ENCODE results near the gene CCDC188. TPM values are rescaled to one million over a fixed set of nuclear protein-coding genes. Genes with fewer than 3 reads are reported as not detected.

CCDC188 gene
- total RNA-seq, 1 donor from 2014 or later, result not detected

DNA sequence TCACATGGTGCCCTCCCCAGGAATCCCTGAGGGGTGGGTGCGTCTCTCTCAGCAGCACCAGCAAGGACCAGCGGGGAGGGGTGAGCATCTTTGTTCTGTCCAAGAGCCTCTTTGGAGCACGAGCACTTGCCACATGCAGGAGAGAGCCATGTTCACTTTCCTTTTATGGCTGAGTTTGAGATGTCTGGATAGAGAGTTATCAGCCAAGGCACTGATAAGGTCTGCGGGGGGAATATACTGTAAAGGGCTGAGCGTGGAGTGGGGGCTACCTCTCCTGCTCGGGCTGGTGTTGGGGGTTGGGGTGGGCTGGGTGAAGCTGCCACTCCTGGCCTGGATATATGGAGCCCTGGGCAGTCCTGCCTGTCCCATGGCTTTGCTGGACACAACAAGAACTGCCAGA lies 34.9 kb upstream of the CCDC188 start:
- ATAC-seq, result no peak
- DNase-seq (ENCODE audit: low spot score), result no peak

DNA sequence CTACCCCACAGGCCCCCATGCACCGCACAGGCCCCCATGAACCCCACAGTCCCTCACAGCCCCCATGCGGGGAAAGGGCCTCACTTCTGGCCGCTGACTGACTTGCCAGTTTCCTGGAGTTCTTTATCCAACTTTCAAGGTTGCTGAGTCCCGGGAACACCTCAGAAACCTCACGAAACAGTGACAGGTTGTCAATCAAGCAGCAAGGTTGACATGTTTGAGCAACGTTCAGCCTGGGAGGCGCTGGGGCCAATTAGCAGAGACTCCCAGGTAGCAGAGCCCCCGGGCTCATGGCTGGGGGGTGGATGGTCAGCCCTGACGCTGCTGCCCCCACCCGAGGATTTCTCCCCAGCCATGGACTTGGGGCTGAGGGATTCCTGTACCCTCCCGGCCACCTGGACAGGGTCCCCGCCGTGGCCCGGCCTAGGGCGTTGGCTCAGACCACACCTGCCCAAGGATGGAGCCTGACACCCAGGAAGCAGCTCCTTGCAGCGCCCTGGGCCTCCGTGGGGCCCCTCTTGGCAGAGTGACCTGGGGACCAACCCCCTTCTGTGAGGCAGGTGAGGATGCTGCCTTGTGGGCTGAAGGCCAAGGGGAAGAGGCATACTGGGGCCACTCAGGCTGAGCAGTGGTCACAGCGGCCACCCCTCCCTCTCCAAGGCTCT lies 33.8 kb upstream of the CCDC188 start:
- no peak for DNase-seq (ENCODE audit: low spot score)
- no peak for ATAC-seq

DNA sequence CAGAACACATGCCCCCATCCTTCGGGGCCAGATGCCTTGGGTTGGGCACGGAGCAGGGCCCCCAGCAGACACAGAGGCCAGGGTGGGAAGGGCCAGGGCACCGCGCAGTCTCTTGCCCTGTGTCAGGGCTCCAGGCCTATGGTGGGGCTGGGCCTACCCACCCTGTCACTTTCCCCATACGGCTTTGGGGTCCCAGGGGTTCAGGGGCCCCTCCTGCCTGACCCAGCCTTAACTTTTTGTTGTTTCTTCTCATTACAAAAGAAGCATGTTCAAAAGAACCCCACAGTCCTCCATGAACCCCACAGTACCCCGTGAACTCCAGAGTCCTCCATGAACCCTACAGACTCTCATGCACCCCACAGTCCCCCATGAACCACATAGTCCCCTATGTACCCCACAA lies 33.0 kb upstream of the CCDC188 start:
- no peak for ATAC-seq
- DNase-seq (ENCODE audit: low spot score), result no peak

DNA sequence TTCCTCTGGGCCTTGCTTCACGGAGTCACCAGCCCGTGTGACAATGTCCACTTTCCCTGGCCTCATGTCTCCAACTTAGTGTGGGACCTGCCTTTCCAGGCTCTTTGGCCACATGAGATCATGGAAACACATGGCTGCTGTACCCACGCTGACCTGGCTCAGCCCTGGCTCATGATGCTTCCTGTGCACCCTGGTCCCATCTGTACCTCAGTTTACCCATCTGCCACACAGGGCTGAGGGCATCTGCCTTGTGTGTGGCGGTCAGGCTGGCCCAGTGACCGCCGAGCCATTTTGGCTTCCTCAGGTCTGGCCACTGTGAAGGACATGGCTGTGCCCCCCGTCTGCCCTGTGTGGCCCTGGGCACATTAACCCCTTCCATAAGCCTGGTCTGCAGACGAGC lies 32.2 kb upstream of the CCDC188 start:
- ATAC-seq, result no peak
- no peak for DNase-seq (ENCODE audit: low spot score)

DNA sequence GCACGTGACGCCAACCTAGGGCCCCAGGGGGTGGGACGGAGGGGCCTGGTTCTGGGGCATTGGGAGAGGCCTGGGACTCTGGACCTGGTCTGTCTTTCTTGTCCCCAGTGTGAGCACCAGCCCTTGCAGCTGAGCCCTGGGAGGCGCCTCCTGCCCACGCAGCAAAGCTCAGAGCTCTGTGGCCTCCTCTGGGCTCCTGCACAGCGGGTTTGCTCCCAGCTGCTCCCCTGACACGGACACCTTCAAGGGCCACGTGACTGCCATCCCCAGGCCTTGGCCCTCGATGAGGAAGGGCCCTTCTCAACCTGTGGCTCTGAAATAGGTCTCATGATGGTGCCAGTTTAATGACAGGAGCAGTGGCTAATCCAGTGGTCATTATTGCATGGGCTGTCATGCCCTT lies 31.5 kb upstream of the CCDC188 start:
- no peak for ATAC-seq

DNA sequence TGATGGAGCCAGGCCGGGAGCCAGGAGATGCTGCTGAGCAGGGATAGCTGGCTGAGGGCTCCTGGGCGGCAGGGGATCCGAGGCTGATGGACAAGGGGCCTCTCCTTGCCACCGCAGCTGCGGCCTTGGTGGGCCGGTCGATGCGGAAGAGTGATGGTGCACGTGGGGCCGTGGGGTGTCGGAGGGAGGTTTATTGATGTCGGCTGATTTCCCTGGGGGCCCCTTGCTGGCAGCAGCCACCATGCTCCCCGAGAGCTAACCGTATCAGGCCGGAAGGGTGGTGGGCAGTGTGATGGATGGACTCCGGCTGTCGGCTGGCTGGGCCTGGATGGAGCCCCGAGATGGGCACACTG lies 31.0 kb upstream of the CCDC188 start:
- DNase-seq (ENCODE audit: low spot score), result no peak
- no peak for ATAC-seq

More for the DNA sequence above, 31.5 kb upstream of the CCDC188 start:
- no peak for DNase-seq (ENCODE audit: low spot score)

DNA sequence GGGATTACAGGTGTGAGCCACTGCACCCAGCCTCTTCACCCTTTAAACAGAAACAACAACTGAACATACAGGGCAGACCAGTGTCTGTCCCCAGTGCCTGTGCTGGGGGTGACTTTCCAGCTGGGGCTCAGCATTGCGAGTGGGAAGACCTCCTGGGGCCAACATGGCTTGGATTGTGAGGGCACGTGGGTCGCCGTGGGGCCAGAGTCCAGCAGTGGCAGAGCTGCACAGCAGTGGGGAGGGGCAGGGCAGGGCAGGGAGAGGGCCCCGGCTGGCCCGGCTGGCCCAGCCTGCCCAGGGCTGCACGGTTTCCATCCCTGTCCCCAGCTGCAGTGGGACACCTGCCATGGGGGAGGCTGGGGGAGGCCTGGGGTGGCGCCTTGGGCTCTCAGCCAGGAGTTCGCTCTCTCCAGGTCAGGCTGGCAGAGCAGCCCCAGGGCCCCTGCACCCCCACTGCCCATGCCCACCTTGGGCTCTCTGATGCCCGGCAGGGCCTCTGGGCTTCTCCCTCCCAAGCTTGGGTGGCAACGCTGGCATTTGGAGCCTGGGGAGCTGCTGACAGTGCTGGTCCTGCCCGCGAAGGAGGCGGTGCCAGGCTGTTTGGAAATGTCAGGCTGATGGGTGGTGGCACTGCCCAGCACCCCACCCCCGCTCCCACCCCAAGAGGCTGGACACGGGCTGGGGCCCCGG lies 30.5 kb upstream of the CCDC188 start:
- ATAC-seq, result peak; percentile 89
- DNase-seq (ENCODE audit: low spot score), result peak; percentile 79

DNA sequence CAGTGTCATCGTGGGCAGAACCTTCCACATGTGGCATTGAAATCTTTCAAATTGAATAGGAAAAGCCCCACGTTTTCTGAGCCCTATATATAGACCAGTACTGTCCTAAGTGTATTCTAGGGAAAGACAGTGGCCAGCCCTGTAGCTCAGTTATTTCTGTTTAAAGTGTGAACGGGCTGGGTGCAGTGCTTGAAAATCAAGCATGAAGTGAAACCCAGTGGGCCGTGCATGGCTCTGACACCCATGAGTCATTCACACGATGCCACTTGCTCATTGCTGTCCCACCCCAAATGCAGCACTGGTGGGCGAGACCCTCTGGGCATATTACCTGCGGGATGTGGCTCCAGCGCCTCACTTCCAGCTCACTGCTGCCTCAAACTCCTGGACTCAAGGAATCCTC lies 29.8 kb upstream of the CCDC188 start:
- DNase-seq (ENCODE audit: low spot score) (no peak), ATAC-seq (no peak)

DNA sequence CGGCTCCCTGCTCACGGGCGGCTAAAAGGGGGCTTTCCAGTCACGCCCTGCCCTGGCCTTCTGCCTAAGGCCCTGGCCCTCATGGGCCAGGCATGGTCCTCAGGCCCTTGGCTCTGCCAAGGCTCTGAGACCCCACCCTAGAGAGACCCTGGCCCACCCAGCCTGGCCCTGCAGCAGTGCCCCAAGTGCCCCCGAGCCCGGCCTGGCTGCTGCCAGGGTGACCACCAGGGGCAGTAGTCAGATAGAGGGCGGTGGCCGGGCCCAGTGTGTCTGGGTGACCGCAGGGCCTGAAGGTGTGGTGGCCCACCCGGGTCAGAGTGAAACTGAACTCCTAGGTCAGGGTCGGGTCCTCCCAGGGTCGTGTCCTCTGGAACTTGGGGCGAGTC lies 29.4 kb upstream of the CCDC188 start:
- no peak for ATAC-seq
- DNase-seq (ENCODE audit: low spot score), result no peak

DNA sequence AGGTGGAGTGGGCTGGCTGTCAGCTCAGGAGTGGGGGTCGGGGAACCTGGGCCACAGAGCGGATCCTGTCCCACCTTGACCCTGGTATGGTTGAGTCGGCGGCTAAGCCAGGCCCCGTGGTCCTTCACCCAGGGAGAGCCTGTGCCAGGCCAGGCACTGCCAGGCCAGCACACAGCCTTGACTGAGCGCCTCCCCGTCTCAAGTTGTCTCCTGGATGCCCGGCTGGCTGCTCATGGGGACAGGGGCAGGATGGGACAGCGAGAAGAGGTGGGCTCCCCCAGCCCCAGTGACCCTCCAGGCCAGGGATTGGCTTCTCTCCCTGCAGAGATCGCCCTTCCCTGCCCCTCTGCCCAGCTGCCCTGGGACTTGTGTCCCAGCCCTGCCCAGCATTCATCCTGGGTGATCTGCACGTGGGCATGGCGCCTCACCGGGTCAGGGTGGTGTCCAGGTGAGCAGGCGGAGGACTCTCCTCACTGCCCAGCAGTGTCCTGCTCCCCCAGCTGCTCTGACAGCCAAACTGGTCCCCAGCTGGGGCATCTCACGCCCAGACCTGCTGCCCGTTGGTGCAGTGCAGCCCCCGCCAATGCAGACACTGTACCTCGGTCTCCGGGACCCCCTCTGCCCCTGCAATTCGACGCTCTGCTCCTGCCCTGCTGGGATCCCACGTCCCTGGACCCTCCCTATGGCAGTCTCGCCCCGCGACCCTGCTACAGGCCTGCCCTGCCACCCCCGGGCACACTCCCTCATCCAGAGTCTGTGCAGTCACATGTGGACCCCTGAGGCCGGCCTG lies 28.8 kb upstream of the CCDC188 start:
- DNase-seq (ENCODE audit: low spot score) (no peak), ATAC-seq (peak; percentile 11)

DNA sequence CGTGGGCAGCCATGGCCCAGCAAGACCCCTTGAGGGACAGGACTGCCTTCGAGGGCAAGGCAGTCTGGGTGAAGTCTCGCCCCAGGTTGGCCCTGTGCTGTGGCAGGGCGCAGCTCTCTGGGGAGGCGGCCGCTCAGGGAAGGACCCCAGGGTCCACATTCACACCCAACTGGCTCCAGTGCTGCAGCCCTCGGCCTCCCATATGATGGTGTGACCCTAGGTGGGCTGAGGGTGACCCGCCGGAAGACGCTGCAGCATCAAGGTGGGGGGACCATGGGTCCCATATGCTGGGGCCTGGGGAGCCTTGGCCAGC lies 28.0 kb upstream of the CCDC188 start:
- DNase-seq (ENCODE audit: low spot score) (no peak), ATAC-seq (no peak)

DNA sequence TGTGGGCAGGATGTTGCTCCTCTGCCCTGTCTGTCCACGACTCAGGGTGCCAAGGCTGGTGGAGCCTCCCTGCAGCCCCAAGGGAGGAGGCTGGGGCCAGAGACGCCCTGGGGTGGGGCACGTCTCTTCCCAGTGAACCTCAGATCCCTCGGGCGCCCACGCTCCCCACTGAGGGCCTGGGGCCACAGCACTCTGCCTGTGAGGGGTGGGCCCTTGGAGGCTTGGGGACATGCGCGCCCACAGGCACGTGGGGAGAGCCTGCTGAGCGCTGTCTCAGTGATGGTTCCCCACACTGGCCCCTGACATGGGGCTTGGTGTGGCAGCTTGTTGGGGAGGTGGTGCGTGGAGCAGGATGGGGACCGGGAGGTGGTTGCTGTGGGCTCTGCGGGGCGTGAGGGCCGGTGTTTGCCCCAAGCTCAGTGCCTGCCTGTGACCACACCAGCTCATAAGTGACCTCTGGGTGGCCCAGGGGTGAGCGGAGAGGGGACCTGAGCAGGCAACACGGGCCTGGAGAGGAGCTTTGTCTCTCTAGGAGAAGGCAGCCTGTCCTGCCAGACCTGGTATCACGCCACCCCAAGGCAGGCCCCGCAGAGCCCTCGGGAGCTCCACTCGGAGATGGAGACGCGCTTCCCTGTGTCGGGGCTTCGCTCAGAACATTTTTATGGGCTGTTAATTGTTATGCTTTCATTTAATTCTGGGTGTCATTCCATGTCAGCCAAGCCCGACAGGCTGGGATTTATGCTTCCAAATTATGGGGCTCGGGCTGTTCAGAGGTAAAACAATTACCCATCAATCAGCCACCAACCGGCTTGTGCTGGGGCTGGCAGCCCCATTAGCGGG lies 27.4 kb upstream of the CCDC188 start:
- DNase-seq (ENCODE audit: low spot score) (no peak), ATAC-seq (no peak)

DNA sequence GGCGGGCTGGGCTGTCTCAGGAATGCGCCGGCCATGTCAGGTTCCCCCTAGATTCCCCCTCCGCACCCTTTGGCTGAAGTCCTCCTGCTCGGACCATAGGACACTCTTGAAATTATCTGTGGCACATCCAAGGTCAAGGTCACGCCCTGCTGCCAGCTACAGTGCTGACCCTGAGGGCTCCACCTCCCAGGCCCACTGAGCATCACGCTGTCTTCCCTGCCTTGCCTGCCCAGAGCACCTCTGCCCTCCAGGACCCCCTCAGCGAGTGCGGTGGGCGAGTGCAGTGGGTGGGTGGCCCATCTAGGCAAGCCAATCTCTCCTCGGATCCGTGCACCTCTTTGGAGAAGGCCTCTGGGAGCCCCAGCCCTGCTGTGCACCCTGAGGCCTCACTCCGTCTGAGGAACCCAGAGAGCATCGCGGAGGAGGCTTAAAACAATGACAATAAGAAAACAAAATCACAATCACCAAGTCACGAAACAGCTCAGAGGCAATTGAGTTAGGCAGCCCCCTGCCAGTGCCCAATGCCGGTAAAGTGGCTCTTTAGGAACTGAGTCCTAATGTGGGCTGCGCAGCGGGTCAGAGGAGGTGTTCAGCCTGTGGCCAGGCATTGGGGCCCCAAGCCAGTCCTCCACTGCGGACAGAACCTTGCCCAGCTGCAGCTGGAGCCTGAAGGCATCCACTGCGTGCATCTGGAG lies 26.5 kb upstream of the CCDC188 start:
- ATAC-seq, result no peak
- DNase-seq (ENCODE audit: low spot score), result no peak

DNA sequence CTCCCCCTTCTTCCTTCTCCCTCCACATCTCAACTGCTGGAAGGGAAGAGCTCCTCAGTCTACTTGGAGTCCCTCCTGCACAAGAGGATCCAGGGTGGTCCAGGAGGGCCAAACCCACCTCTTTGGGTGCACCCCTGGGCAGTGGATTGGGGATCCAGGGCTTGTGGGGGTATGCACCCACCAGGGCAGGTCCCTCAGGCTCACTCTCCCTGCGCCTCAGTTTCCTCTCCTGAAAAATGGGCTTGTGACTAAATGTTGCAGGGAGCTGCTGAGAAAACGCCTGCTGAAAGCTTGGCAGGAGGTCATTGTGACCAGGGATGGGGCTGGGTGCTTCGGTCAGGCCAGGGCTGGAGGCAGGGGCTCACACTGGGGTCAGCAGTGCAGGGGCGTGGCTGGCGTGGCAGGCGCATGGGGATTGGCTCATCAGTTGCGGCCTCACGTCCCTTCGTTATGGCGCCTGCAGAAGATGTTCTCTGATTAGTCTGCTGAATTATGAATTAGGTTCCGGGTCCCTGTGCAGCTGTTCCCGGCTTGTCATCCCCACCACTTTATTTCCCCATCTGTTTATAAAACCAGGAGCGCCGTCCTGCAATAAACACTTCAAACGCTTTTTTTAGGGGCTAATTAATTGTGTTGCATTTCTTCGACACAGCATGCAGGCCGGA lies 25.7 kb upstream of the CCDC188 start:
- ATAC-seq, result no peak
- no peak for DNase-seq (ENCODE audit: low spot score)

DNA sequence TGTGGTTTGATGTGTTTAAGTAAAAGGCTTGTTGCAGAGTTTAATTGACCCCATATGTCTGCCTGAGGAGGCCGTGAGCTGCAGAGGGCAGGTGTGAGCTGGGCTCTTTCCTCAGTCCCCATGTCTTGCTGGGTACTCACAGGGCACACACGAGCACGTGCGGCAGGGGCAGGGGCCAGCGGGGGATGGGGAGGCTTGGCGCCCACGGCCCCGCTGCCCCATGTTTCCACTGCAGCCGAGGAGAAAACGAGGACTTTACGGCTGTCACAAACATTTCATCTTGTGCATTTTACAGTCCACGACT lies 24.7 kb upstream of the CCDC188 start:
- ATAC-seq (peak; percentile 40), DNase-seq (ENCODE audit: low spot score) (no peak)

DNA sequence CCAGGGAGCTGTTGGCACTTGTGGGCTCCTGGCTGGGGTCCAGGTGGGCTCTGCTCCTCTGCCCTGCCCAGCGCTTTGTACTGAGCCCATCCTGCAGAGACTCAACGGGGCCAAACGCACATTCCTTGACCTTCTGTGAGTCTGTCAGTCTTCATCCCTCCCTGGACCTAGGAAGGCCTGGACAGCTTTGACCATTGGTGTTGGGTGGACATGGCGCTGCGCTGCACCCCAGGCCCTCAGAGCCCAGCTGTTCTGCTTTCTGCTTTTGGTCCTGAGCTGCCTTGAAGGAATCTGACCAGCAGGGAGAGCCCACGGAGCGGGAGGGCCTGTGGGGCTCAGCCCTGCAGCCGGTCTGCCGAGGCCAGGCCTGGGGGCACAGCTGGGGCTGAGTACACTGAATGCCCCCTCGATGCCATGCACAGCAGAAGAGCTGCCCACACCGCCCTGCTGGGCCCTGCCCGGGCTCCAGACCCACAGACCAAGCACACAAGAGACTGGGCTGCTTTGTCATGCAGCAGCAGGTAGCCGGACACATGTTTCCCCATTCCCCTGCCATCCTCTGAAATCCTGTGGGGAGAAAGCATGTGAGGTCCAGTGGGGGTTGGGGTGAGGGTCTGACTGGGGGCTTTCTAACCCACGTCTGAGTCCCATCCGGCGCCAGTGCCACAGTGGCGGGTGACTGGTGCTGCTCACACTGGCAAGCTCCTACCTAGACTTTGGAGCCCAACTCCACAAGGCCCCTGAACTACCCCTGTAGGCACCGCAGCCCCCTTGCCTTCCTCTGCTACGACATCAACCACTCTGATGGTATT lies 24.1 kb upstream of the CCDC188 start:
- DNase-seq (ENCODE audit: low spot score), result no peak
- peak; percentile 62 for ATAC-seq

DNA sequence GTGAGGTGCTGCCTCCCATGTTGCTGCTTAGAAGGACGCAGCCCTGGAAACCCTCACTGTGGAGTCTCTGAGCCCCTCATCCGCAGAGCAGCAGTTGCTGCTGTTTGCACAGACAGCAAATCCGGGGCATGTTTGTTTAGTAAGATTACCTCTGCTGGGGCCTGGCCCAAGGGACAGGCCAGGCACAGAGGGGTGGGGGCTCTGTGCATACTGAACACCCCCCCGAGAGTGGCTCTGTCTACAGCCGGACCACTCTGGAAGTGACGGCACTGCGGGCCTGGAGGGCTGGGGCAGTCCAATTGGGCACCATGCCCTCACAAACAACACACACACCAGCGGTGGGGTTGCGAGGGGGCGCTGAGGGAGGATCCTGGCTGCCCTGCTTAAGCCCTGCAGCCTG lies 22.9 kb upstream of the CCDC188 start:
- DNase-seq (ENCODE audit: low spot score) (no peak), ATAC-seq (peak; percentile 54)

DNA sequence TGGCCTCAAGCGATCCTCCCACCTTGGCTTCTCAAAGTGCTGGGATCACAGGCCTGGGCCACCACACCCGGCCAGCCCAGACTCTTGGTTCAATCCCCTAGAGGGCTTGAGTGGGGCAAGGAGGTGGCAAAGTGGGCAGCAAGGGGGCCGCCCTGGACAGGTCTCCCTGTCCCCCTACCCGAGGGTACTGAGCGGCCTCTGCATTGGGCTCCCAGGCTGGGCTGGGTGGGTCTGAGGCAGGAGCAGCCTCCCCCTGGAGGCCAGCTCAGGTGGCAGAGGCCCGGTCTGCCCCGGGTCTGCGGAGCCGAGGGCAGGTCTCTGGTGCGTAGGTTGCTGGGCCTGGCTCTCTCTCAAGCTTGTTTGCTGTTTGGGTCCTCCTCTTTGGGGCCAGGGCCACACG lies 22.4 kb upstream of the CCDC188 start:
- peak; percentile 27 for ATAC-seq
- DNase-seq (ENCODE audit: low spot score), result no peak

DNA sequence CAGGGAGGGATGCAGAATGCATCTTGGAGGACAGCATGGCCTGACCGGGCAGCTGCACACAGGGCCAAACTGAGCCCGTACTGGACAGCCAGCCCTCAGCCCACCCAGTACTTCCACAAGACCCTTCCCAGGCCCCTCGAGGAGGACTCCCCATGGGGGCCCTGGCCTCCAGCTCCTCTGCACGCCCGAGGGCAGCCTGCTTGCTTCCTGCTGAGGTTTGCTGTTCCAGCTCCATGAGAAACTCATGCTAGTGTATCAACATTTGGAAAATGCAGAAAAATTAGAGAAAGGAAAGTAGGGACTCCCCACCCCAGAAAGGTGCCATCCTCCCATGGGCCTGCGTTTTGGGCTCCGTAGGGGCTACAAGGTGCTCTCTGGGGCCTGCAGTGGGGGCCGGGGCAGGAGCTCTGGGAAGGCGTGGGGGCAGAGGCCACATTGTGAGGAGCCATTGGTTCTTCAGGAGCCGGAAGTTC lies 21.3 kb upstream of the CCDC188 start:
- ATAC-seq (no peak), DNase-seq (ENCODE audit: low spot score) (no peak)
